ENCODE data around the gene CPM. TPM values are rescaled to one million over a fixed set of nuclear protein-coding genes. Genes with fewer than 3 reads are reported as not detected.
"Not testable (repeated sequence)": the region's sequence is repeated elsewhere in the genome, so short reads cannot be mapped to it uniquely, and the experiment has no call there.

The CPM gene
- total and polyA plus RNA-seq, 2 of the 4 experiments (the other 2 are of a cell fraction) = 2.0 to 8.8 TPM

- H3K4me2 ChIP-seq (ENCODE audit: low read depth, low read length); H4K5ac ChIP-seq (ENCODE audit: low read depth, low read length); CTCF ChIA-PET; H3K9me3 ChIP-seq (ENCODE audit: control insufficient read depth, insufficient read depth, low read length); H3K56ac ChIP-seq (ENCODE audit: extremely low read depth, insufficient read depth, low read length); H3K9me1 ChIP-seq (ENCODE audit: insufficient read depth, low read length); H2AK9ac ChIP-seq (replicated peaks; ENCODE audit: low read depth, low read length, poor library complexity); H3K27ac ChIP-seq (ENCODE audit: insufficient read depth, low read length); H3K4me3 ChIP-seq (ENCODE audit: insufficient read depth, low read depth, low read length); POLR2A ChIA-PET (ENCODE audit: unreplicated experiment); H3K18ac ChIP-seq (ENCODE audit: low read depth, low read length); H2AFZ ChIP-seq (replicated peaks; ENCODE audit: low read length, poor library complexity); H3K36me3 ChIP-seq (ENCODE audit: control insufficient read depth, insufficient read depth, low read length); H3K79me1 ChIP-seq (ENCODE audit: low read depth in 1 of 2, low read length in 2 of 2); H2BK5ac ChIP-seq (ENCODE audit: low read depth, low read length, poor library complexity, severe bottlenecking); H3K4ac ChIP-seq (ENCODE audit: low read depth, low read length); H2BK15ac ChIP-seq (ENCODE audit: low read depth, low read length); H2AK5ac ChIP-seq (ENCODE audit: low read depth, low read length); H3K9ac ChIP-seq (ENCODE audit: low read depth, low read length); H3K4me1 ChIP-seq (ENCODE audit: control insufficient read depth, insufficient read depth, low read length); ATAC-seq (ENCODE audit: low read depth); H3K23ac ChIP-seq (ENCODE audit: low read depth, low read length); H4K91ac ChIP-seq (ENCODE audit: insufficient read depth, low read depth, low read length); BruUV-seq (replicated peaks); in situ Hi-C loops (cut with MboI; ENCODE audit: low sequenced_read_pairs); dilution Hi-C loops (cut with HindIII; ENCODE audit: low sequenced_read_pairs, unreplicated experiment); H3K27me3 ChIP-seq (ENCODE audit: control insufficient read depth, insufficient read depth, low read length); H4K20me1 ChIP-seq (ENCODE audit: insufficient read depth, low read length); H2BK20ac ChIP-seq (ENCODE audit: low read depth, low read length); DNase-seq; H4K8ac ChIP-seq (ENCODE audit: low read depth in 2 of 2, low read length in 2 of 2); H2BK120ac ChIP-seq (ENCODE audit: low read depth, low read length); H3K14ac ChIP-seq (replicated peaks; ENCODE audit: low read depth, low read length): not testable (repeated sequence)
- intact Hi-C loops (cut with micrococcal nuclease) = loop anchor here (2.0 to 10.0 kb wide), 2 partner anchors 444 to 578 kb away; partner anchors contain the start of gene IL26
- no CpG with 5 or more reads among the region's 2 CpGs for WGBS, 2 experiments (ENCODE audit: extremely low coverage in 2 of 2, insufficient read length in 1 of 2)
Observed at GRCh38 chr12:68802372-68802745, 130.6 kb downstream of the CPM start.

Small RNA genes lying within 50 kb of the gene (microRNA-seq; reads per million reads assigned to microRNA genes)
- gene AC025423.5 (ENCODE audit: insufficient read depth, insufficient read length) = not detected
- gene RNU7-4P (ENCODE audit: insufficient read depth, insufficient read length) = not detected

Small RNA genes lying within 50 kb of the gene (small RNA-seq; reads per million reads assigned to genes)
- gene AC025423.5 = 0 reads per million in 5 experiments
- 0 to 4.8 (median 0) reads per million in 5 experiments for gene RNU7-4P

Other genes with a start within 250 kb of the CPM start
- gene NUP107, start 246.2 kb downstream of the CPM start, total RNA-seq (2012; rRNA removed) = 54.4 and 69.7 TPM in 2 replicates
- 33.7 and 34.5 TPM in 2 replicates for gene NUP107, start 246.2 kb downstream of the CPM start, polyA plus RNA-seq (2012; rRNA removed)
- gene SLC35E3, start 187.0 kb downstream of the CPM start, total RNA-seq (2012; rRNA removed) = 3.6 TPM in 2 replicates
- gene SLC35E3, start 187.0 kb downstream of the CPM start, polyA plus RNA-seq (2012; rRNA removed) = 3.9 and 5.1 TPM in 2 replicates
- 196 and 235 TPM in 2 replicates for gene MDM2, start 125.0 kb downstream of the CPM start, total RNA-seq (2012; rRNA removed)
- gene MDM2, start 125.0 kb downstream of the CPM start, polyA plus RNA-seq (2012; rRNA removed) = 21.0 and 21.9 TPM in 2 replicates